ENCODE results near the gene TKTL1.
"Not testable (repeated sequence)": the region's sequence is repeated elsewhere in the genome, so short reads cannot be mapped to it uniquely, and the experiment has no call there.

DNA sequence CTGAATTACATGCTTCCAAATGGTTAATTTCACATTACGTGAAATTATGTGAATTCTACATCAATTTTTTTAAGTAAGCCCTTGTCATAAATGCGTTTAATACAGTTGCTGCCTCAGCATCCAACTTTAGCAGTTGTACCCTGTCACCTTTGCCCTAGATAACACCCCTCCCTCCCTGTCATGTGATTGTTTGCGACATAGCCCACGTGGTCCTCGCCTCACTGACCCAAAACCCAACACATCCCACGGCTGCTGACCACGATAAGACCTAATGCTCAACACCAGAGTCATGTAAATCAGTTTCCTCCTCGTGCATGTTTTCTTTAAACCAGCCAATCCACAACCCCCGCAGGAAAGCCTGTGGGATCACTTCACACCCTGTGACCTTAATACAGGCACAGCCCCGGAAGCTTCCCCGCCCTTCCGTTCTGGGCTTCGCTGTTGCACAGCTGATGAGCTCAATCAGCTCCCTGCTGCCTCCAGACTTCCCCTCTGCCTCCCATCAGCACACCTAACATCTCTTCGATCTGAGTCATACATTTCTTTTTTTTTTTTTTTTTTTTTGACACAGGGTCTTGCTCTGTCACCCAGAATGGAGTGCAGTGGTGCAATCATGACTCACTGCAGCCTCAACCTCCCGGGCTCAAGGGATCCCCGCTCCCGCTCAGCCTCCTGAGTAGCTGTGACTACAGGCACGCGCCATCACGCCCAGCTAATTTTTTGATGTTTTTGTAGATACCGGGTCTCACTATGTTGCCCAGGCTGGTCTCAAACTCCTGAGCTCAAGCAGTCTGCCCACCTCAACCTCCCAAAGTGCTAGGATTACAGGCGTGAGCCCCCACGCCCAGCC is 10.9 kb upstream of the TKTL1 start:
- TF ChIP-seq, protein P1, sequence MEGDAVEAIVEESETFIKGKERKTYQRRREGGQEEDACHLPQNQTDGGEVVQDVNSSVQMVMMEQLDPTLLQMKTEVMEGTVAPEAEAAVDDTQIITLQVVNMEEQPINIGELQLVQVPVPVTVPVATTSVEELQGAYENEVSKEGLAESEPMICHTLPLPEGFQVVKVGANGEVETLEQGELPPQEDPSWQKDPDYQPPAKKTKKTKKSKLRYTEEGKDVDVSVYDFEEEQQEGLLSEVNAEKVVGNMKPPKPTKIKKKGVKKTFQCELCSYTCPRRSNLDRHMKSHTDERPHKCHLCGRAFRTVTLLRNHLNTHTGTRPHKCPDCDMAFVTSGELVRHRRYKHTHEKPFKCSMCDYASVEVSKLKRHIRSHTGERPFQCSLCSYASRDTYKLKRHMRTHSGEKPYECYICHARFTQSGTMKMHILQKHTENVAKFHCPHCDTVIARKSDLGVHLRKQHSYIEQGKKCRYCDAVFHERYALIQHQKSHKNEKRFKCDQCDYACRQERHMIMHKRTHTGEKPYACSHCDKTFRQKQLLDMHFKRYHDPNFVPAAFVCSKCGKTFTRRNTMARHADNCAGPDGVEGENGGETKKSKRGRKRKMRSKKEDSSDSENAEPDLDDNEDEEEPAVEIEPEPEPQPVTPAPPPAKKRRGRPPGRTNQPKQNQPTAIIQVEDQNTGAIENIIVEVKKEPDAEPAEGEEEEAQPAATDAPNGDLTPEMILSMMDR (IDR thresholded peaks at IDR 0.05; ENCODE audit: control extremely low read depth in 1 of 3, insufficient read depth in 1 of 3, low read depth in 1 of 3, low read length in 3 of 3), result not testable (repeated sequence)
- not testable (repeated sequence) for TF ChIP-seq CBX8 (IDR thresholded peaks at IDR 0.05; ENCODE audit: borderline replicate concordance, low read depth, low read length)
